C4-2B (cell line): ENCODE data around the gene BLMH.

Experiments used
- ZFX ChIP-seq: fragments of 450-650 bp; IDR thresholded peaks from 2 replicates; pipeline ENCODE4 v1.6.1; 2017
- TF ChIP-seq, protein P1 (sequence below): fragments of 450-650 bp; conservative IDR thresholded peaks from 2 replicates; pipeline ENCODE4 v1.5.1; 2017; ENCODE audit warnings: mild to moderate bottlenecking

DNA sequence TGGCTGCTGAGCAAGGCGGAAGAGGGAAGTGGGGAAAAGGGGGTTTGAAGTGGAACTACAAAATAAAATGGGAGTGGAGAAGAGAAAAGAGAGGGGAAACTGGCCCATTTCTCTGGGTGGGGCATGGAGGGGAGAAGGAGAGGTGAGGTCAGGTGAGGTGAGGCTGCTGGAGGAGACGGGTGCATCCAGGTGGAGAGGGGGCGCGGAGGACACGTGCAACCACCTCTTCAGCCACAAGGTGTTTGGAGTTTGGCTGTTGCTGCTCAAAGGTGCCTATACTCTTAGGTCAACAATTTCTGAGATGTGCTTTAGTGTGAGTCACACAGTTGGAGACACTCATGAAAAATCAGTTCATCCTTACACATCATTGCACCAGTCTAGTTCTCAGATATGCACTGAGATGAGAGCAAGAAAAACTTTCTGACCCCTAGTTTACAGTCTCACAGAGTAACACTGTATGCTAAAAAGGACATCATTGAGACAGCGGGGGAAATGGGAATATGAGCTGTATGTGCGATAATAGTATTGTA lies 61.1 kb downstream of the BLMH start:
- TF ChIP-seq, protein P1, sequence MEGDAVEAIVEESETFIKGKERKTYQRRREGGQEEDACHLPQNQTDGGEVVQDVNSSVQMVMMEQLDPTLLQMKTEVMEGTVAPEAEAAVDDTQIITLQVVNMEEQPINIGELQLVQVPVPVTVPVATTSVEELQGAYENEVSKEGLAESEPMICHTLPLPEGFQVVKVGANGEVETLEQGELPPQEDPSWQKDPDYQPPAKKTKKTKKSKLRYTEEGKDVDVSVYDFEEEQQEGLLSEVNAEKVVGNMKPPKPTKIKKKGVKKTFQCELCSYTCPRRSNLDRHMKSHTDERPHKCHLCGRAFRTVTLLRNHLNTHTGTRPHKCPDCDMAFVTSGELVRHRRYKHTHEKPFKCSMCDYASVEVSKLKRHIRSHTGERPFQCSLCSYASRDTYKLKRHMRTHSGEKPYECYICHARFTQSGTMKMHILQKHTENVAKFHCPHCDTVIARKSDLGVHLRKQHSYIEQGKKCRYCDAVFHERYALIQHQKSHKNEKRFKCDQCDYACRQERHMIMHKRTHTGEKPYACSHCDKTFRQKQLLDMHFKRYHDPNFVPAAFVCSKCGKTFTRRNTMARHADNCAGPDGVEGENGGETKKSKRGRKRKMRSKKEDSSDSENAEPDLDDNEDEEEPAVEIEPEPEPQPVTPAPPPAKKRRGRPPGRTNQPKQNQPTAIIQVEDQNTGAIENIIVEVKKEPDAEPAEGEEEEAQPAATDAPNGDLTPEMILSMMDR, result no peak
- TF ChIP-seq ZFX, result no peak
